Keratinocyte (primary cell): ENCODE measurements around the gene PRKAR2A. TPM values are rescaled to one million over a fixed set of nuclear protein-coding genes. Genes with fewer than 3 reads are reported as not detected.

ENCODE experiments used
- DNase-seq: peaks from one replicate; pipeline ENCODE4 v3.0.0-alpha.2; 2011; ENCODE audit warnings: low read depth, missing footprints, low spot score
- FAIRE-seq: peaks from 2 replicates; lab custom pipeline; 2011; peaks lifted over from hg19 to GRCh38; lab: Jason Lieb, UNC
- H2AFZ ChIP-seq: 2 replicates; pipeline ENCODE4 v1.6.0; 2012; ENCODE audit warnings: low read length, control low read depth, inconsistent platforms; ENCODE audit not compliant: control insufficient read depth
- H3K27ac ChIP-seq: 2 replicates; pipeline ENCODE4 v1.5.1; 2011; ENCODE audit warnings: low read length; ENCODE audit not compliant: control insufficient read depth, insufficient read depth
- H3K27me3 ChIP-seq: 3 replicates; pipeline ENCODE4 v1.6.0; 2011; ENCODE audit warnings: low read length; ENCODE audit not compliant: control insufficient read depth, insufficient read depth; ENCODE audit errors: extremely low read depth
- H3K36me3 ChIP-seq, 2 experiments: 2 replicates in 1 of 2; 3 replicates in 1 of 2; pipeline ENCODE4 v1.5.1; 2011; ENCODE audit warnings: low read length in 2 of 2, mild to moderate bottlenecking in 1 of 2; ENCODE audit not compliant: control insufficient read depth in 2 of 2, insufficient read depth in 2 of 2; ENCODE audit errors: extremely low read depth in 1 of 2
- H3K4me1 ChIP-seq: 3 replicates; pipeline ENCODE4 v1.5.1; 2011; ENCODE audit warnings: low read length; ENCODE audit not compliant: control insufficient read depth, insufficient read depth; ENCODE audit errors: extremely low read depth
- H3K4me2 ChIP-seq: 3 replicates; pipeline ENCODE4 v1.6.0; 2011; ENCODE audit warnings: low read depth, low read length; ENCODE audit not compliant: control insufficient read depth, insufficient read depth; ENCODE audit errors: extremely low read depth
- H3K4me3 ChIP-seq, 3 experiments: fragments of 200-600 bp in 1 of 3; sonication (generic) in 1 of 3; 2 replicates in 2 of 3; 3 replicates in 1 of 3; pipeline ENCODE4 v1.5.1; 2011 to 2016; ENCODE audit warnings: low read length in 3 of 3, mild to moderate bottlenecking in 3 of 3, control low read depth in 2 of 3, inconsistent platforms in 1 of 3, low read depth in 1 of 3, mixed read lengths in 1 of 3, mixed run types in 1 of 3, moderate library complexity in 1 of 3; ENCODE audit not compliant: control insufficient read depth in 2 of 3, insufficient read depth in 2 of 3; ENCODE audit errors: extremely low read depth in 1 of 3
- H3K79me2 ChIP-seq: 2 replicates; pipeline ENCODE4 v1.6.0; 2012; ENCODE audit warnings: low read length; ENCODE audit not compliant: control insufficient read depth, insufficient read depth
- H3K9ac ChIP-seq: 3 replicates; pipeline ENCODE4 v1.6.0; 2011; ENCODE audit warnings: low read length; ENCODE audit not compliant: control insufficient read depth, insufficient read depth; ENCODE audit errors: extremely low read depth
- H3K9me1 ChIP-seq: 3 replicates; pipeline ENCODE4 v1.6.0; 2011; ENCODE audit warnings: low read length; ENCODE audit not compliant: control insufficient read depth, insufficient read depth; ENCODE audit errors: extremely low read depth
- H3K9me3 ChIP-seq: 2 replicates; pipeline ENCODE4 v1.5.1; 2012; ENCODE audit warnings: low read depth, low read length; ENCODE audit not compliant: control insufficient read depth
- H4K20me1 ChIP-seq: 3 replicates; pipeline ENCODE4 v1.6.0; 2011; ENCODE audit warnings: low read length; ENCODE audit not compliant: control insufficient read depth, insufficient read depth; ENCODE audit errors: extremely low read depth
- CTCF ChIP-seq, 3 experiments: IDR thresholded peaks in 1 of 3; conservative IDR thresholded peaks in 1 of 3; optimal IDR thresholded peaks in 1 of 3; 2 replicates in 2 of 3; 3 replicates in 1 of 3; pipeline versions ENCODE3 to v1.5.1; 2011; ENCODE audit warnings: low read length in 3 of 3, mild to moderate bottlenecking in 3 of 3, moderate library complexity in 2 of 3, control low read depth in 1 of 3, inconsistent platforms in 1 of 3; ENCODE audit not compliant: insufficient read depth in 2 of 3; ENCODE audit errors: extremely low read depth in 1 of 3
- EZH2 ChIP-seq: IDR thresholded peaks from one replicate; pipeline ENCODE4 v1.6.1; 2012; ENCODE audit warnings: inconsistent platforms, mild to moderate bottlenecking, low read length, moderate library complexity
- dilution Hi-C: fragments of 300-500 bp; cut with MboI; formaldehyde crosslinking; loops from one replicate; pipeline ENCODE4 v1.7.0; 2020; ENCODE audit warnings: low sequenced_read_pairs; ENCODE audit not compliant: extremely low pct_ligation_motif_present
- polyA plus RNA-seq, 5 experiments: library from polyadenylated mRNA; depleted of rRNA in 3 of 5; stranded (reverse) in 3 of 5; stranded (forward) in 1 of 5; unstranded in 1 of 5; fragments of >200 nt; gene quantifications; 1 replicate in 1 of 5; 2 replicates in 3 of 5; 3 replicates in 1 of 5; pipeline versions ENCODE4 v1.2.1 to v1.2.3, GENCODE V29; 2011 to 2012; ENCODE audit warnings: missing spikeins in 2 of 5, low read depth in 1 of 5, low replicate concordance in 1 of 5

PRKAR2A gene
- polyA plus RNA-seq, 1 donor (not counting 4 experiments of a cell fraction or from before 2014, with no cell fraction given), result 23.2 TPM

GRCh38 chr3:48856469-48856868 is 8.8 kb upstream of the PRKAR2A start:
- Histone ChIP-seq H3K9ac (no peak overlapping the region), H3K36me3 (no peaks in the 10 kb centered on the region), H3K9me1 (no peaks in the 10 kb centered on the region), H3K27ac (no peak overlapping the region), H3K27me3 (no peaks in the 10 kb centered on the region), H3K4me3 (no peak overlapping the region), H3K4me2 (no peak overlapping the region), H3K79me2 (no peaks in the 10 kb centered on the region), H3K9me3 (no peaks in the 10 kb centered on the region), H3K4me1 (no peaks in the 10 kb centered on the region), H2AFZ (no peak overlapping the region), H4K20me1 (no peaks in the 10 kb centered on the region)
- no peak for TF ChIP-seq CTCF (optimal IDR thresholded peaks at IDR 0.05 in 1 of 3, IDR thresholded peaks at IDR 0.05 in 1 of 3, conservative IDR thresholded peaks at IDR 0.05 in 1 of 3; ENCODE audit: extremely low read depth in 1 of 3, insufficient read depth in 2 of 3, low read length in 3 of 3)
- no peak for TF ChIP-seq EZH2
- dilution Hi-C loops, result no loop called here
- DNase-seq (no peak), FAIRE-seq (no peak)

- no peaks in the 10 kb centered on the region for H3K4me1 ChIP-seq
- no peaks in the 10 kb centered on the region for H3K9me1 ChIP-seq
- H4K20me1 ChIP-seq, result no peaks in the 10 kb centered on the region
- no peak for TF ChIP-seq EZH2
- no peak for TF ChIP-seq CTCF (optimal IDR thresholded peaks at IDR 0.05 in 1 of 3, IDR thresholded peaks at IDR 0.05 in 1 of 3, conservative IDR thresholded peaks at IDR 0.05 in 1 of 3; ENCODE audit: extremely low read depth in 1 of 3, insufficient read depth in 2 of 3, low read length in 3 of 3)
- FAIRE-seq (no peak), DNase-seq (no peak)
- H3K36me3 ChIP-seq, result no peaks in the 10 kb centered on the region
- H3K9me3 ChIP-seq, result no peaks in the 10 kb centered on the region
- no peak overlapping the region for H3K4me3 ChIP-seq
- no peak overlapping the region for H2AFZ ChIP-seq
- dilution Hi-C loops, result no loop called here
- H3K27me3 ChIP-seq, result no peaks in the 10 kb centered on the region
- no peak overlapping the region for H3K27ac ChIP-seq
- no peak overlapping the region for H3K4me2 ChIP-seq
- H3K79me2 ChIP-seq, result no peaks in the 10 kb centered on the region
- H3K9ac ChIP-seq, result no peak overlapping the region
Measured at GRCh38 chr3:48855681-48856447, 8.2 kb upstream of the PRKAR2A start.
